HG03432 (cell line): Measurements from ENCODE around the gene CCDC137.

Source experiments
- ATAC-seq: cut with Tn5 transposase; IDR thresholded peaks from one replicate; pipeline ENCODE4 v1.9.1; 2021; ENCODE audit warnings: mild to moderate bottlenecking, moderate library complexity; ENCODE audit not compliant: unreplicated experiment

The CCDC137 gene

GRCh38 chr17:81682565-81683207 lies 16.1 kb downstream of the CCDC137 start:
- ATAC-seq, result no peak

GRCh38 chr17:81683208-81683583 lies 16.7 kb downstream of the CCDC137 start:
- peak; percentile 18 for ATAC-seq

GRCh38 chr17:81683584-81684441 lies 17.3 kb downstream of the CCDC137 start, which contains the start of the genes ARL16 and HGS:
TSS of gene ARL16 (minus strand) at chr17:81683797. CDS start at chr17:81683753, 44 bp downstream.
TSS of gene HGS (plus strand) at chr17:81684011. CDS start at chr17:81684067, 56 bp downstream.
- peak; percentile 89 for ATAC-seq

- ATAC-seq, result no peak
Measured at GRCh38 chr17:81684442-81684911, 17.9 kb downstream of the CCDC137 start.

- ATAC-seq, result no peak
Measured at GRCh38 chr17:81685108-81685507, 18.6 kb downstream of the CCDC137 start.

- no peak for ATAC-seq
Measured at GRCh38 chr17:81686614-81687013, 20.1 kb downstream of the CCDC137 start.

- no peak for ATAC-seq
Measured at GRCh38 chr17:81687770-81688541, 21.4 kb downstream of the CCDC137 start.

GRCh38 chr17:81688616-81689015 lies 22.1 kb downstream of the CCDC137 start:
- ATAC-seq, result no peak

- ATAC-seq, result no peak
Measured at GRCh38 chr17:81690066-81690465, 23.5 kb downstream of the CCDC137 start.

- no peak for ATAC-seq
Measured at GRCh38 chr17:81690549-81690948, 24.0 kb downstream of the CCDC137 start.

- ATAC-seq, result no peak
Measured at GRCh38 chr17:81691196-81691595, 24.7 kb downstream of the CCDC137 start.

GRCh38 chr17:81691608-81692007 lies 25.1 kb downstream of the CCDC137 start:
- ATAC-seq, result no peak

- no peak for ATAC-seq
Measured at GRCh38 chr17:81693509-81694210, 27.1 kb downstream of the CCDC137 start.

GRCh38 chr17:81694810-81695209 lies 28.3 kb downstream of the CCDC137 start:
- no peak for ATAC-seq

- no peak for ATAC-seq
Measured at GRCh38 chr17:81695211-81695610, 28.7 kb downstream of the CCDC137 start.

- no peak for ATAC-seq
Measured at GRCh38 chr17:81695801-81696200, 29.3 kb downstream of the CCDC137 start.

- ATAC-seq, result no peak
Measured at GRCh38 chr17:81696218-81696941, 29.8 kb downstream of the CCDC137 start.

- no peak for ATAC-seq
Measured at GRCh38 chr17:81697261-81698044, 30.9 kb downstream of the CCDC137 start.
